Fibroblast of upper back skin (primary cell): Measurements from ENCODE around the gene NPS.

ENCODE experiments used
- DNase-seq: peaks from one replicate; pipeline ENCODE4 v3.0.0-alpha.2; 2013

Gene NPS

GRCh38 chr10:127549009-127549408, at the start of gene NPS:
Gene NPS, plus strand, starts transcription at chr10:127549309. Its CDS starts 60 bp downstream, at chr10:127549369.
- DNase-seq: no peak

- no peak for DNase-seq
These were observed 49.0 kb upstream of the NPS start for GRCh38 chr10:127500127-127500526.

GRCh38 chr10:127506094-127506493, 43.0 kb upstream of the NPS start:
- DNase-seq: peak; percentile 20

- no peak for DNase-seq
These were observed 26.8 kb upstream of the NPS start for GRCh38 chr10:127522298-127522697.

GRCh38 chr10:127523476-127523875, 25.6 kb upstream of the NPS start:
- DNase-seq: no peak

- no peak for DNase-seq
These were observed 24.9 kb upstream of the NPS start for GRCh38 chr10:127524229-127524628.

GRCh38 chr10:127524908-127525665, 24.0 kb upstream of the NPS start:
- DNase-seq: no peak

GRCh38 chr10:127525686-127526085, 23.4 kb upstream of the NPS start:
- no peak for DNase-seq

- DNase-seq: no peak
These were observed 22.9 kb upstream of the NPS start for GRCh38 chr10:127526161-127526560.

- no peak for DNase-seq
These were observed 21.8 kb upstream of the NPS start for GRCh38 chr10:127527320-127527719.

GRCh38 chr10:127527891-127528290, 21.2 kb upstream of the NPS start:
- no peak for DNase-seq

- DNase-seq: no peak
These were observed 16.9 kb upstream of the NPS start for GRCh38 chr10:127532193-127532592.

- no peak for DNase-seq
These were observed 16.4 kb upstream of the NPS start for GRCh38 chr10:127532659-127533058.

GRCh38 chr10:127534074-127534473, 15.0 kb upstream of the NPS start:
- DNase-seq: no peak

- no peak for DNase-seq
These were observed 14.6 kb upstream of the NPS start for GRCh38 chr10:127534496-127534895.

GRCh38 chr10:127535802-127536515, 13.2 kb upstream of the NPS start:
- no peak for DNase-seq

- DNase-seq: no peak
These were observed 11.9 kb upstream of the NPS start for GRCh38 chr10:127536972-127537760.

GRCh38 chr10:127537924-127538323, 11.2 kb upstream of the NPS start:
- no peak for DNase-seq

GRCh38 chr10:127548022-127548421, 1.1 kb upstream of the NPS start:
- DNase-seq: no peak

- DNase-seq: no peak
These were observed 1.8 kb downstream of the NPS start for GRCh38 chr10:127550861-127551260.

GRCh38 chr10:127552446-127552845, 3.3 kb downstream of the NPS start:
- no peak for DNase-seq

- no peak for DNase-seq
These were observed 4.3 kb downstream of the NPS start for GRCh38 chr10:127553417-127553816.

- peak; percentile 9 for DNase-seq
These were observed 7.8 kb downstream of the NPS start for GRCh38 chr10:127556916-127557315.

GRCh38 chr10:127561647-127562046, 12.5 kb downstream of the NPS start:
- no peak for DNase-seq
